Choroid plexus epithelial cell (primary cell): Measurements from ENCODE around the gene GOPC.

Experiments used
- DNase-seq: peaks from one replicate; pipeline ENCODE4 v3.0.0-alpha.2; 2010; ENCODE audit warnings: low read depth
- H3K4me3 ChIP-seq: 2 replicates; pipeline ENCODE4 v1.5.1; 2011; ENCODE audit warnings: low read depth, mild to moderate bottlenecking, control low read depth, low read length, moderate library complexity
- CTCF ChIP-seq: conservative IDR thresholded peaks from 2 replicates; pipeline ENCODE4 v1.5.1; 2011; ENCODE audit warnings: low read depth, mild to moderate bottlenecking, control low read depth, inconsistent platforms, low read length, moderate library complexity

The GOPC gene

GRCh38 chr6:117619178-117619577 lies 16.9 kb upstream of the GOPC start:
- no peak overlapping the region for H3K4me3 ChIP-seq
- TF ChIP-seq CTCF, result no peak
- no peak for DNase-seq

- DNase-seq, result no peak
- no peak overlapping the region for H3K4me3 ChIP-seq
- no peak for TF ChIP-seq CTCF
Measured at GRCh38 chr6:117617210-117618035, 15.1 kb upstream of the GOPC start.

GRCh38 chr6:117616391-117617209 lies 14.3 kb upstream of the GOPC start:
- H3K4me3 ChIP-seq, result no peak overlapping the region
- no peak for DNase-seq
- TF ChIP-seq CTCF, result no peak

- TF ChIP-seq CTCF, result no peak
- peak overlapping the region; percentile 28 for H3K4me3 ChIP-seq
- peak; percentile 77 for DNase-seq
Measured at GRCh38 chr6:117615750-117616390, 13.6 kb upstream of the GOPC start.

- H3K4me3 ChIP-seq, result no peak overlapping the region
- TF ChIP-seq CTCF, result no peak
- peak; percentile 8 for DNase-seq
Measured at GRCh38 chr6:117613920-117614560, 11.7 kb upstream of the GOPC start.

- no peak overlapping the region for H3K4me3 ChIP-seq
- DNase-seq, result no peak
- TF ChIP-seq CTCF, result no peak
Measured at GRCh38 chr6:117607511-117607910, 5.2 kb upstream of the GOPC start.
